ENCODE data around the gene UGT1A8.

DNA sequence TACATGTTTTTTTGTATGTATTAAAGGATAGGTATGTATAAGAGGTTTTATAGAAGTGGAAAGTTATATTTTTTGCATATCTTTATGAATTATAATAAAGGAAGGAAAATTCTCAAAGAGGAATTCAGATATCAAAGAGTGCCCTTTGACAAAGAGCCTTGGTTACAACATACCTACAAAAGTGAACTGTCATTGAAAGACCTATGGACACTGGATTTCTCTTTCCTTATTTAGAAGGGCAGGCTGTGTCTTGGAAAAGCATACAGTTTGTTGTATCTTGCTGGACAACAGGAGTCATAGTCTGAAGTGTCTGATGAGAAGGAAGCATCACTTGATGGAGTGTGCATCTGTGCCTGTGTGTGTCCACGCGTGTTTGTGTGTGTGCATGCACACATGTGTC lies 34.0 kb downstream of the UGT1A8 start:
- TF ChIP-seq, protein P1, sequence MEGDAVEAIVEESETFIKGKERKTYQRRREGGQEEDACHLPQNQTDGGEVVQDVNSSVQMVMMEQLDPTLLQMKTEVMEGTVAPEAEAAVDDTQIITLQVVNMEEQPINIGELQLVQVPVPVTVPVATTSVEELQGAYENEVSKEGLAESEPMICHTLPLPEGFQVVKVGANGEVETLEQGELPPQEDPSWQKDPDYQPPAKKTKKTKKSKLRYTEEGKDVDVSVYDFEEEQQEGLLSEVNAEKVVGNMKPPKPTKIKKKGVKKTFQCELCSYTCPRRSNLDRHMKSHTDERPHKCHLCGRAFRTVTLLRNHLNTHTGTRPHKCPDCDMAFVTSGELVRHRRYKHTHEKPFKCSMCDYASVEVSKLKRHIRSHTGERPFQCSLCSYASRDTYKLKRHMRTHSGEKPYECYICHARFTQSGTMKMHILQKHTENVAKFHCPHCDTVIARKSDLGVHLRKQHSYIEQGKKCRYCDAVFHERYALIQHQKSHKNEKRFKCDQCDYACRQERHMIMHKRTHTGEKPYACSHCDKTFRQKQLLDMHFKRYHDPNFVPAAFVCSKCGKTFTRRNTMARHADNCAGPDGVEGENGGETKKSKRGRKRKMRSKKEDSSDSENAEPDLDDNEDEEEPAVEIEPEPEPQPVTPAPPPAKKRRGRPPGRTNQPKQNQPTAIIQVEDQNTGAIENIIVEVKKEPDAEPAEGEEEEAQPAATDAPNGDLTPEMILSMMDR (IDR thresholded peaks at IDR 0.05 in 8 of 11, conservative IDR thresholded peaks at IDR 0.05 in 3 of 11): no peak
- no peak for TF ChIP-seq POLR2A (IDR thresholded peaks at IDR 0.05)

Data from spleen (tissue), 7 donors.